Coronary artery (tissue), 2 donors: ENCODE data around the gene CALHM3.

Experiments used
- DNase-seq: peaks from one replicate; pipeline ENCODE4 v3.0.0-alpha.2; 2017; ENCODE audit warnings: low spot score
- H3K27ac ChIP-seq, 2 donors: fragments of 200-600 bp; sonication (generic); one replicate each; pipeline ENCODE4 v1.5.1; 2016 to 2019
- H3K4me3 ChIP-seq: fragments of 200-600 bp; sonication (generic); 2 replicates; pipeline ENCODE4 v1.5.1; 2016; ENCODE audit warnings: mild to moderate bottlenecking, moderate library complexity
- TF ChIP-seq, protein P1 (sequence below): fragments of 200-600 bp; sonication (generic); IDR thresholded peaks from one replicate; pipeline ENCODE4 v1.5.1; 2019; ENCODE audit warnings: antibody characterized with exemption

Gene CALHM3

DNA sequence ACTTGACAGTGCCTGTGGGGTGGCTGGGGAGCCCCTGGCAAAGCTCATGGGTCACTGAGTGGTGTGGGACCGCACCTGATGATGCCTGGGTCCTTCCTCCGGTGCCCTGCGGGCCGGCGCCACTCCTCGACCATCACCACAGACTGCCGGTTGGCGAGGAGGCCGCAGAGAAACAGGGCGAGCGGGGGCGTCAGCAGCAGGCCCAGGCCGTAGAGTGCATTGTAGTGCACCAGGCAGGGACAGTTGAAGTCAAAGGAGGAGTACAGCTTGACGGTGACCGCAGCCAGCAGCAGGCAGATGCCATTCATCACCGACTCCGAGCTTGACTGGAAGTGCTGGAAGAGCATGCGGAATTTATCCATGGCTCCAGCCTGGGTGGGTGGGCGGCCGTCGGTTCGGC lies 369 bp downstream of the CALHM3 start:
- TF ChIP-seq, protein P1, sequence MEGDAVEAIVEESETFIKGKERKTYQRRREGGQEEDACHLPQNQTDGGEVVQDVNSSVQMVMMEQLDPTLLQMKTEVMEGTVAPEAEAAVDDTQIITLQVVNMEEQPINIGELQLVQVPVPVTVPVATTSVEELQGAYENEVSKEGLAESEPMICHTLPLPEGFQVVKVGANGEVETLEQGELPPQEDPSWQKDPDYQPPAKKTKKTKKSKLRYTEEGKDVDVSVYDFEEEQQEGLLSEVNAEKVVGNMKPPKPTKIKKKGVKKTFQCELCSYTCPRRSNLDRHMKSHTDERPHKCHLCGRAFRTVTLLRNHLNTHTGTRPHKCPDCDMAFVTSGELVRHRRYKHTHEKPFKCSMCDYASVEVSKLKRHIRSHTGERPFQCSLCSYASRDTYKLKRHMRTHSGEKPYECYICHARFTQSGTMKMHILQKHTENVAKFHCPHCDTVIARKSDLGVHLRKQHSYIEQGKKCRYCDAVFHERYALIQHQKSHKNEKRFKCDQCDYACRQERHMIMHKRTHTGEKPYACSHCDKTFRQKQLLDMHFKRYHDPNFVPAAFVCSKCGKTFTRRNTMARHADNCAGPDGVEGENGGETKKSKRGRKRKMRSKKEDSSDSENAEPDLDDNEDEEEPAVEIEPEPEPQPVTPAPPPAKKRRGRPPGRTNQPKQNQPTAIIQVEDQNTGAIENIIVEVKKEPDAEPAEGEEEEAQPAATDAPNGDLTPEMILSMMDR: no peak
- DNase-seq: no peak
- Histone ChIP-seq H3K4me3 (no peak overlapping the region), H3K27ac (no peak overlapping the region)

DNA sequence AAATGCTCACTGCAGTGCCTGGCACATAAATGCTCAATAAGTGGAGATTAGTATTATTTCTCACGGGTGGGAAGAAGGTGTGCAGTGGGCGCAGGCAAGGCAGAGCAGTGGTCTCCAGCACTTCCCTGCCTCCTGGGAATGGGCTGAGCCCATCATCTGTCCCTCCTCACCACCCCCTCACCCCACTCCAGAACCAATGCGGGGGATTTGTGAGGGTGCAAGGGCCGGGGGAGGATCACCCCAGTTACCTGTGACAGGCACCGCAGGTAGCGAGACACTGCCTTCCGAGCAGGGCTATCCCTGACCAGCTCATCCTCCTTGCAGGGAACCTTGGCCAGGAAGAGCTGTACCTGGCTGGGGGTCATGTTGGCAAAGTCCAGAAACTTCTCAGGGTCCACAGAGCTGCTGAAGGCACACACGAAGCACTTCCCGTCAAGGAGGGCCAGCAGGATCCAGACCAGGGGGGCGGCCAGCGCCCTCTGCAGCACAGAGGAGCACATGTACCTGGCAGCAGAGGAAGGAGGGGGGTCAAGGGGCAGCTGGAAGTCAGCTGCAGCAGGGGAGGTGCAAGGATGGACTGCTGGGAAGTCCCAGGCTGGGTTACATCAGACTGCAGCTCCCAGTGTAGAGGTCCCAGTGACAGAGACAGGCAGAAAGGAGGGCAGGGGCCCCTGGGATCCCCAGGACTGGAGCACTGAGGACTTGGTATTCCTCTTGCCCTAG lies 2.8 kb downstream of the CALHM3 start:
- no peak overlapping the region for H3K27ac ChIP-seq
- TF ChIP-seq, protein P1: no peak
- H3K4me3 ChIP-seq: no peak overlapping the region
- DNase-seq: no peak

DNA sequence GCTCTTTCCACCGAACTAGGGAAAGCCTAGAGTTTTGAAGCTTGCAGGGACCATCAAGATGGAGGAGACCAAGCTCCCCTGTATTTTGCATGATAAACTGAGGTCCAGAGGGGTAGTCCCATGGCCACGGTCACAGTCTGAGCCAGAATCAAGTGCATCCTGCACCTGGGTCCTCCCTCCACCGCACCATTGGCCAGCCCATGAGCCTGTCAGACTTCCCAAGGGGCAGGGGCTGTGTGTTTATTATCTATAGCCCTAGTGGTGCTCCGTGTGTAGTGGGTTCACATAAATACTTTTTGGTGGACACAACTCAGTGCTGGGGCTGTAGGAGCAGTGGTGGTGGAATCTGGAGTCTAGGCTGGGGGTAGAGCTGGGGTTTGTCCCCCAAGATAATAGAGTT lies 3.6 kb downstream of the CALHM3 start:
- Histone ChIP-seq H3K27ac (no peak overlapping the region), H3K4me3 (no peak overlapping the region)
- TF ChIP-seq, protein P1: no peak
- no peak for DNase-seq

DNA sequence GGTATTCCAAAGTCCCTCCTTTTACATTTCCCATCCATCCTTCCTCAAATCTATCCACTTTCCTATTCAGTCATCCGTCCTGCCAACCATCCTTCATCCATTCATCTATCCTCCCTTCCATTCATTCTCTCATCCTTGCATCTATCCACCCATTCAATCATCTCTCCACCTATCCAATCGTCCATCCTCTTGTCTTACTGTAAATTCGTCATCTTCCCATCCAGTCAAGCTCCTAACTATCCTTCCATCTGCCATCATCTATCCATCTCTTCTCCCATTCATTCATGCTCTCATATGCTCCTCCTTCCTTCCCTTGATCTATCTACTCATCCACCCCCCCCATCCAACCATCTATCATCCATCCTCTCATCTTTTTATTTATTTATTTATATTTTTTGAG lies 5.0 kb downstream of the CALHM3 start:
- H3K27ac ChIP-seq: no peak overlapping the region
- no peak overlapping the region for H3K4me3 ChIP-seq
- TF ChIP-seq, protein P1: no peak
- DNase-seq: no peak

DNA sequence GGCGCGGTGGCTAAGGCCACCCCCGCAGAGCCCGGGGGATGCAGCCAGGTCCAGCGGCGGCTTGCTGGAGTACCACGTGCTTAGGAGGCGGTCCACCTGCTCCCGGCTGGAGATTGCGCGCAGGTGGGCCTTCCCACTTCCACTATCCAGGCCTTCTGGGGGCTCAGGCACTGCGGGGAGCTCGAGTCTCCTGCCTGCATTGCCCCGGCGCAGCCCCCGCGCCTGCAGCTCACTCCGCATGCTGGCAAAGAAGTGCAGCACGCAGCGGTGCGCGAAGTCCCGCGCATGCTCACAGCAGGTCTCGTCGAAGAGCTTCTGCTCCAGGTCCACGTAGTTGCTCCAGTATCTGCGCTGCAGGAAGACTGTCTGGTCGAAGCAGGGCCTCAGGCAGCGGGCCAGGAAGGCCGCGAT lies 5.8 kb downstream of the CALHM3 start:
- Histone ChIP-seq H3K4me3 (no peak overlapping the region), H3K27ac (no peak overlapping the region)
- no peak for DNase-seq
- TF ChIP-seq, protein P1: no peak

DNA sequence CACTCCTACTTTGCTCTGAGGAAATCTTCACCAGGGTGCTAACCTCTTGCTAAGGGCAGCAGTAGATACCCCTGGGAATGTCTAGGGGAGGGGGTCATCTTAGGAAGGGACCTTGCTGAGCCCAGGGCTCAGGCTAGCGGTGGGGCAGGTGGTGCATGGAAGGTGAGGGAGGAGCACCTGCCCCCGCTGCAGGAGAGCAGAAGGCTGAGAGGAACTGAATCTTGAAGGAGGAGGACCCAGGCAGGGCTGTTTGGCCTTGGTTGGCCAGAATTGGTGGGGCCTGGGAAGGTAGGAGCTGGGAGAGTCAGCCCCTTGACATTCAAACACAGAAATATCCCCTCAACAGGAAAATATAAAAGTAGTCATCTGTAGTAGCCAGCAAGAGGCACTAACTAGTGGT lies 7.0 kb downstream of the CALHM3 start:
- DNase-seq: no peak
- TF ChIP-seq, protein P1: no peak
- H3K27ac ChIP-seq: peak overlapping the region in 1 of 2 donors; percentile 65
- no peak overlapping the region for H3K4me3 ChIP-seq
